SK-N-SH (cell line): ENCODE measurements around the gene SORD.

Experiments used
- SIN3A ChIP-seq: IDR thresholded peaks from 2 replicates; pipeline ENCODE4 v1.6.1; 2012; ENCODE audit warnings: low read depth, mild to moderate bottlenecking, low read length, moderate library complexity, borderline replicate concordance
- TF ChIP-seq, protein P1 (sequence below): fragments of 200-600 bp; sonication (generic); IDR thresholded peaks from 2 replicates; pipeline ENCODE4 v1.6.1; 2017; ENCODE audit warnings: antibody characterized with exemption, mild to moderate bottlenecking, moderate library complexity

DNA sequence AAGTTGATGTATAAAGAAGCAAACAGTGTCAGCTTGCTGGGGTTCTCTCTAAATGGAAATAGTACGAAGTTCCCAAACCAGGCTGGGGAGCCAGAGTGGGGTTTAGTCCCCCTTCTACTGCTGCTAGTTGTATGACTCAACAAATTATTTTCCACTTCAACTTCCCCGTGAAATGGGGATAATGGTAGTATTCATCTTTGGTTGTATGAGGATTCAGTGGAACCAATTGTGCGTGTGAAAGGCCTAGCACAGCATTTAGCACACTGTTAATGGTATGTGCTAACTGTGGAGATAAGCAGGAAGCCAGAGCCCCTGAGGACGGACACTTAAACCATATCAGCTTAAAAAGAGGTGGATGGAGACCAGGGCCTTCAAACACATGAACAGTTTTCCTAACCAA is 4.2 kb downstream of the SORD start:
- TF ChIP-seq, protein P1, sequence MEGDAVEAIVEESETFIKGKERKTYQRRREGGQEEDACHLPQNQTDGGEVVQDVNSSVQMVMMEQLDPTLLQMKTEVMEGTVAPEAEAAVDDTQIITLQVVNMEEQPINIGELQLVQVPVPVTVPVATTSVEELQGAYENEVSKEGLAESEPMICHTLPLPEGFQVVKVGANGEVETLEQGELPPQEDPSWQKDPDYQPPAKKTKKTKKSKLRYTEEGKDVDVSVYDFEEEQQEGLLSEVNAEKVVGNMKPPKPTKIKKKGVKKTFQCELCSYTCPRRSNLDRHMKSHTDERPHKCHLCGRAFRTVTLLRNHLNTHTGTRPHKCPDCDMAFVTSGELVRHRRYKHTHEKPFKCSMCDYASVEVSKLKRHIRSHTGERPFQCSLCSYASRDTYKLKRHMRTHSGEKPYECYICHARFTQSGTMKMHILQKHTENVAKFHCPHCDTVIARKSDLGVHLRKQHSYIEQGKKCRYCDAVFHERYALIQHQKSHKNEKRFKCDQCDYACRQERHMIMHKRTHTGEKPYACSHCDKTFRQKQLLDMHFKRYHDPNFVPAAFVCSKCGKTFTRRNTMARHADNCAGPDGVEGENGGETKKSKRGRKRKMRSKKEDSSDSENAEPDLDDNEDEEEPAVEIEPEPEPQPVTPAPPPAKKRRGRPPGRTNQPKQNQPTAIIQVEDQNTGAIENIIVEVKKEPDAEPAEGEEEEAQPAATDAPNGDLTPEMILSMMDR = no peak
- no peak for TF ChIP-seq SIN3A
